Upper lobe of left lung (tissue), 6 donors: Measurements from ENCODE around the gene SLC26A9. TPM values are rescaled to one million over a fixed set of nuclear protein-coding genes. Genes with fewer than 3 reads are reported as not detected.

Source experiments
- ATAC-seq, 2 donors: fragments of 200-7000 bp; cut with Tn5 transposase; one replicate each; pipeline ENCODE4 v1.9.1; 2022; ENCODE audit warnings: mild to moderate bottlenecking in 2 of 2, moderate library complexity in 2 of 2; ENCODE audit not compliant: low FRiP score in 2 of 2
- DNase-seq, 2 donors: peaks; one replicate each; pipeline ENCODE4 v3.0.0-alpha.2; 2019 to 2020
- H3K27ac ChIP-seq, 4 donors: fragments of 200-600 bp; sonication (generic); one replicate each; pipeline ENCODE4 v1.5.1; 2016 to 2019
- H3K27me3 ChIP-seq, 4 donors: fragments of 200-600 bp; sonication (generic); one replicate each; pipeline ENCODE4 v1.5.1; 2017 to 2019
- H3K36me3 ChIP-seq, 4 donors: fragments of 200-600 bp; sonication (generic); one replicate each; pipeline ENCODE4 v1.5.1; 2016 to 2019
- H3K4me1 ChIP-seq, 4 donors: fragments of 200-600 bp; sonication (generic); one replicate each; pipeline ENCODE4 v1.5.1; 2018 to 2019
- H3K4me3 ChIP-seq, 4 donors: fragments of 200-600 bp; sonication (generic); one replicate each; pipeline ENCODE4 v1.5.1; 2017 to 2019; ENCODE audit warnings: mild to moderate bottlenecking in 2 of 4, moderate library complexity in 1 of 4
- H3K9me3 ChIP-seq, 4 donors: fragments of 200-600 bp; sonication (generic); one replicate each; pipeline ENCODE4 v1.5.1; 2018 to 2019
- CTCF ChIP-seq, 6 experiments: fragments of 450-650 bp in 4 of 6; fragments of 200-600 bp in 2 of 6; sonication (generic) in 2 of 6; IDR thresholded peaks; one replicate each; pipeline ENCODE4 v1.5.1; 2016 to 2019; ENCODE audit warnings: antibody characterized with exemption in 6 of 6
- EP300 ChIP-seq, 4 donors: sonication (generic); formaldehyde crosslinking; IDR thresholded peaks; one replicate each; pipeline ENCODE4 v1.5.1; 2017; ENCODE audit warnings: antibody characterized with exemption in 4 of 4, control low read depth in 2 of 4
- POLR2A ChIP-seq, 4 donors: fragments of 450-650 bp; IDR thresholded peaks; one replicate each; pipeline ENCODE4 v1.5.1; 2016 to 2017; ENCODE audit warnings: antibody characterized with exemption in 4 of 4, mild to moderate bottlenecking in 2 of 4
- POLR2AphosphoS5 ChIP-seq, 2 donors: sonication (generic); formaldehyde crosslinking; IDR thresholded peaks; one replicate each; pipeline ENCODE4 v1.5.1; 2017; ENCODE audit warnings: antibody characterized with exemption in 2 of 2
- WGBS, 2 donors: methylation state at CpG; one replicate each; pipeline ENCODE4 v1.1.5; 2017 to 2018; 5-methylcytosine and 5-hydroxymethylcytosine counted together
- total RNA-seq, 6 donors: library from RNA; depleted of rRNA in 4 of 6; stranded (reverse); fragments of >200 nt in 4 of 6; gene quantifications; one replicate each; pipeline versions ENCODE4 v1.1.0 to v1.2.1, GENCODE V29; 2016 to 2021
- donor health status: DM: no; HTN: no; CAD: no; lungs with moderate emphysema.
- donor health status: DM: no; HTN: yes; CAD: no; lungs with severe emphysema.

Gene SLC26A9
- total RNA-seq, 6 donors from 2014 or later = 10.6 to 31.9 (median 20.9) TPM

GRCh38 chr1:205988585-205988995 is 45.3 kb upstream of the SLC26A9 start:
- H3K27me3 ChIP-seq = no peaks in the 10 kb centered on the region
- no peaks in the 10 kb centered on the region for H3K9me3 ChIP-seq
- no peak overlapping the region for H3K4me3 ChIP-seq
- H3K27ac ChIP-seq = no peak overlapping the region
- no peak for ATAC-seq
- H3K36me3 ChIP-seq = peaks cover 0 to 5% (median 0%) of the 10 kb centered on the region in 4 donors
- peak in 1 of 2 donors; percentile 50 for DNase-seq
- WGBS, 2 donors = 76 to 77% methylated on average over 12 of the region's 12 CpGs
- peaks cover 0 to 8% (median 1%) of the 10 kb centered on the region in 4 donors for H3K4me1 ChIP-seq
- TF ChIP-seq CTCF (IDR thresholded peaks at IDR 0.05) = no peak
- TF ChIP-seq POLR2A (IDR thresholded peaks at IDR 0.05) = no peak
- TF ChIP-seq EP300 (IDR thresholded peaks at IDR 0.05) = no peak
- no peak for TF ChIP-seq POLR2AphosphoS5 (IDR thresholded peaks at IDR 0.05)

GRCh38 chr1:205986861-205987260 is 43.6 kb upstream of the SLC26A9 start:
- ATAC-seq = no peak
- no peak for DNase-seq
- H3K4me1 ChIP-seq = peaks cover 0 to 8% (median 1%) of the 10 kb centered on the region in 4 donors
- H3K36me3 ChIP-seq = no peaks in the 10 kb centered on the region
- no peak overlapping the region for H3K27ac ChIP-seq
- TF ChIP-seq EP300 (IDR thresholded peaks at IDR 0.05) = no peak
- no peak for TF ChIP-seq POLR2A (IDR thresholded peaks at IDR 0.05)
- TF ChIP-seq CTCF (IDR thresholded peaks at IDR 0.05) = no peak
- TF ChIP-seq POLR2AphosphoS5 (IDR thresholded peaks at IDR 0.05) = no peak
- H3K4me3 ChIP-seq = no peak overlapping the region
- WGBS, 2 donors = 77 to 79% methylated on average over 2 of the region's 2 CpGs
- H3K27me3 ChIP-seq = no peaks in the 10 kb centered on the region
- no peaks in the 10 kb centered on the region for H3K9me3 ChIP-seq

GRCh38 chr1:205986292-205986691 is 43.0 kb upstream of the SLC26A9 start:
- ATAC-seq (no peak), DNase-seq (no peak)
- TF ChIP-seq CTCF (IDR thresholded peaks at IDR 0.05) (no peak), POLR2A (IDR thresholded peaks at IDR 0.05) (no peak), POLR2AphosphoS5 (IDR thresholded peaks at IDR 0.05) (no peak), EP300 (IDR thresholded peaks at IDR 0.05) (no peak)
- Histone ChIP-seq H3K36me3 (no peaks in the 10 kb centered on the region), H3K4me3 (no peak overlapping the region), H3K27ac (no peak overlapping the region), H3K27me3 (no peaks in the 10 kb centered on the region), H3K4me1 (peaks cover 0 to 8% (median 1%) of the 10 kb centered on the region in 4 donors), H3K9me3 (no peaks in the 10 kb centered on the region)
- WGBS, 2 donors = 78 to 89% methylated on average over 3 of the region's 3 CpGs

- DNase-seq (no peak), ATAC-seq (peak in 1 of 2 donors; percentile 15)
- Histone ChIP-seq H3K27me3 (no peaks in the 10 kb centered on the region), H3K36me3 (no peaks in the 10 kb centered on the region), H3K27ac (no peak overlapping the region), H3K9me3 (no peaks in the 10 kb centered on the region), H3K4me1 (peaks cover 0 to 8% (median 1%) of the 10 kb centered on the region in 4 donors), H3K4me3 (no peak overlapping the region)
- TF ChIP-seq EP300 (IDR thresholded peaks at IDR 0.05) = no peak
- no peak for TF ChIP-seq POLR2A (IDR thresholded peaks at IDR 0.05)
- no peak for TF ChIP-seq POLR2AphosphoS5 (IDR thresholded peaks at IDR 0.05)
- no peak for TF ChIP-seq CTCF (IDR thresholded peaks at IDR 0.05)
- 86 to 89% methylated on average over 9 of the region's 9 CpGs for WGBS, 2 donors
Measured at GRCh38 chr1:205985330-205986005, 42.2 kb upstream of the SLC26A9 start.
